AG04450 (cell line): ENCODE results near the gene CRHBP. TPM values are rescaled to one million over a fixed set of nuclear protein-coding genes. Genes with fewer than 3 reads are reported as not detected.
A peak's percentile ranks its signal among the peaks of the same experiment; 100 is the strongest.

Experiments
- CTCF ChIA-PET: fragments of 300-600, 350-600 bp; formaldehyde crosslinking; extraction: SDS; loops from one replicate; lab custom pipeline; 2022; ENCODE audit warnings: antibody characterized with exemption, inconsistent platforms; lab: Charles Lee
- POLR2A ChIA-PET: fragments of 350-600 bp; formaldehyde crosslinking; extraction: SDS; loops from one replicate; lab custom pipeline; 2021; ENCODE audit warnings: antibody characterized with exemption, inconsistent platforms; lab: Yijun Ruan, JAX
- DNase-seq: peaks from one replicate; pipeline ENCODE4 v3.0.0-alpha.2; 2011; ENCODE audit warnings: low read depth, low spot score
- H3K27ac ChIP-seq: one replicate; pipeline ENCODE4 v1.5.1; 2012; ENCODE audit warnings: low read depth, low read length, control low read depth
- H3K27me3 ChIP-seq: one replicate; pipeline ENCODE4 v1.6.0; 2012; ENCODE audit warnings: low read length; ENCODE audit not compliant: control insufficient read depth, insufficient read depth
- H3K4me3 ChIP-seq: 2 replicates; pipeline ENCODE4 v1.5.1; 2011; ENCODE audit warnings: mild to moderate bottlenecking, low read depth, low read length, control low read depth
- H3K9me3 ChIP-seq: 2 replicates; pipeline ENCODE4 v1.5.1; 2012; ENCODE audit warnings: low read length; ENCODE audit not compliant: control insufficient read depth, insufficient read depth
- polyA plus RNA-seq: library from polyadenylated mRNA; depleted of rRNA; stranded (reverse); fragments of >200 nt; gene quantifications from 2 replicates; pipeline ENCODE4 v1.2.3, GENCODE V29; 2011; rRNA removed
- small RNA-seq: library from RNA; depleted of rRNA; stranded (forward); fragments of <200 nt; gene quantifications from one replicate; pipeline ENCODE3, GENCODE V24; 2012; ENCODE audit warnings: low read depth; ENCODE audit not compliant: insufficient read length
- TF ChIP-seq, protein P1 (sequence below): IDR thresholded peaks from 2 replicates; pipeline ENCODE4 v1.5.1; 2011; ENCODE audit warnings: low read depth, low read length, control low read depth, inconsistent platforms

The CRHBP gene
- polyA plus RNA-seq, 1 experiment: 0.61 TPM

DNA sequence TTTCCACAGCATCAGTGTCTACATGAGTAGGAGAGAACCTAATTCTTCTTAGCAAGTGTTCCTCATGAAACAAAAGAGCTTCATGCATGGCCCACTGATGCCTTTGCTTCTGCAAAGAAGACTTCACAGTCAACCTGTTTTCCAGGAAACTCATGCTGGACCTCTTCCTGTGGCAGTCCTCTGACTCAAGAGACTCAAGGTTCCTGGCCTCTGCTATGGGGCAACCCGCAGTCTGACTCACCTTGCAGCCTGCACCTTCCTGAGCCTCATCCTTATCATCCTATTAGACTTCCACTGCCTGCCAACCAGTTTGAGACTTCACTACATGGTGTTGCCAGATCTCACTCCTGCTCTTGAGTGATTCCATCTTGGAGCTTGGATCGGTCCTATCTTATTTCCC is 59.8 kb downstream of the CRHBP start:
- Histone ChIP-seq H3K9me3 (no peaks in the 10 kb centered on the region), H3K27ac (no peak overlapping the region), H3K27me3 (peaks cover 2% of the 10 kb centered on the region), H3K4me3 (no peak overlapping the region)
- ChIA-PET CTCF (no interaction called here), POLR2A (no interaction called here)
- TF ChIP-seq, protein P1, sequence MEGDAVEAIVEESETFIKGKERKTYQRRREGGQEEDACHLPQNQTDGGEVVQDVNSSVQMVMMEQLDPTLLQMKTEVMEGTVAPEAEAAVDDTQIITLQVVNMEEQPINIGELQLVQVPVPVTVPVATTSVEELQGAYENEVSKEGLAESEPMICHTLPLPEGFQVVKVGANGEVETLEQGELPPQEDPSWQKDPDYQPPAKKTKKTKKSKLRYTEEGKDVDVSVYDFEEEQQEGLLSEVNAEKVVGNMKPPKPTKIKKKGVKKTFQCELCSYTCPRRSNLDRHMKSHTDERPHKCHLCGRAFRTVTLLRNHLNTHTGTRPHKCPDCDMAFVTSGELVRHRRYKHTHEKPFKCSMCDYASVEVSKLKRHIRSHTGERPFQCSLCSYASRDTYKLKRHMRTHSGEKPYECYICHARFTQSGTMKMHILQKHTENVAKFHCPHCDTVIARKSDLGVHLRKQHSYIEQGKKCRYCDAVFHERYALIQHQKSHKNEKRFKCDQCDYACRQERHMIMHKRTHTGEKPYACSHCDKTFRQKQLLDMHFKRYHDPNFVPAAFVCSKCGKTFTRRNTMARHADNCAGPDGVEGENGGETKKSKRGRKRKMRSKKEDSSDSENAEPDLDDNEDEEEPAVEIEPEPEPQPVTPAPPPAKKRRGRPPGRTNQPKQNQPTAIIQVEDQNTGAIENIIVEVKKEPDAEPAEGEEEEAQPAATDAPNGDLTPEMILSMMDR: no peak
- DNase-seq: no peak

DNA sequence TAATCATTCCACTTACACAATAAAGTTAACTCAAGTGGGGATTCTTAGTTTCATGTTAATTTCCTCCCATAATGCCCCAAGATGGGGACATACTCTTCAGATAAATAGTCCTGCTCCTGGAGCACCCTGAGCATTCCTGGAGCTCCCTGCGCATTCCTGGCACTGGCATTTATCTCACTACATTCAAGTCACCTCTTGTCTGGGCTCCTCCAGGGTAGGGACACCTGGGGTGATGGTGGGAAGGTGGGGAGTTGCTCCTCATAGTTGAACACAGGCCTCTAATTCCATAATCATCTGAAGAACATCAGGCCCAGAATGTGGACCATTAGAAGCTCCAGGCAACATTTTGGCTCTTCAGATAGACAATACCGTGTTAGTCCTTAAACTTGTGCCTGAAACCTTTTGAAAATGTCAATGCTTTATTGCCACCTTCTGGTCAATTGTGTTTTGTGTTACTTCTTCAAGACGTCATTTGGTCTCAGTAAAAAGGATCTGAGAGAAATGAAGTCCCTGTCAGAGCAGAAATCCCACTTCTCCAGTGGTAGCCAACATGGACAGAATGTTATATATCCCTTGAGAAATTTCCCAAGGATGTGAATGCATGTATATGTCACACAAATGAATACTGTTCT is 63.2 kb downstream of the CRHBP start:
- DNase-seq: peak; percentile 23
- no peak overlapping the region for H3K4me3 ChIP-seq
- H3K27me3 ChIP-seq: peaks cover 2% of the 10 kb centered on the region
- ChIA-PET CTCF (interaction anchor here (0.6 to 2.5 kb wide), 9 partner anchors 9 to 417 kb away, joined by 3 to 46 read pairs (median 5); partner anchors contain the start of gene AGGF1), POLR2A (no interaction called here)
- no peaks in the 10 kb centered on the region for H3K9me3 ChIP-seq
- no peak overlapping the region for H3K27ac ChIP-seq
- TF ChIP-seq, protein P1: peak; percentile 47

DNA sequence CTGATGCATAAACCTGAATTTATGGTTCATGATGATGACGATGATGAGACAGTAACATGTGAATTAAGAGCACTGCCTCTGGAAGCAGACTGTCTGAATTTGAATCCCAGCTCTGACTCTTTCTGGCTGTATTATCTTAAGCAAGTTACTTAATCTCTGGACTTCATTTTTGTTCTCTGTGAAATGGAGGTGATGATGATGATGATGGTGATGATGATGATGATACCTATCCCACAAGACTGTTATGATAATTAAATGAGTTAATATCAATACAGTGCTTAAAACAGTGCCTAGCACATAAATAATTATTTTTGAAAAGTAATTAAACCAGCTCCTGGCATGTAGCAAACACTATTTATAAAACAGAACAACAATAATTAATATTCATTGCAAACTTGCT is 64.1 kb downstream of the CRHBP start:
- TF ChIP-seq, protein P1: no peak
- no peaks in the 10 kb centered on the region for H3K9me3 ChIP-seq
- H3K27ac ChIP-seq: no peak overlapping the region
- DNase-seq: no peak
- ChIA-PET CTCF (interaction anchor here (0.6 to 2.5 kb wide), 8 partner anchors 10 to 417 kb away, joined by 3 to 46 read pairs (median 6); partner anchors contain the start of gene AGGF1), POLR2A (no interaction called here)
- H3K27me3 ChIP-seq: peaks cover 2% of the 10 kb centered on the region
- no peak overlapping the region for H3K4me3 ChIP-seq

DNA sequence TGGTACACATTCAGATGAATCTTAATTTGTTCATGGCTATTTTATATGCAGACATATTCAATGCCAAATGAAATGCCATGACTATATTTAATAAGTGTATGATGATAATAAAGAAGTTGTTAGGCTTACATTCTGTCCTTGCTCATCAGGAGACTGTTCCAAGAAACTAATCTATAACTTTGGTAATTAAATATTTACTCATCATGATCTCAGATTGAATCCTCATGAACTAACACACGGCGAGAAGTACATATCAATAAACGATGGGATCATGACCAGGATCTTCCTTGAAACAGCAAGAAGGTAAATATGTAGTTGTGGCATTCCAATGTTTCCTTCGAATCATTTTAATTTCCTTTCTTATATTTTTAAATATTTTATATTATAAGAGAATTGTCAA is 64.8 kb downstream of the CRHBP start:
- TF ChIP-seq, protein P1: no peak
- Histone ChIP-seq H3K9me3 (no peaks in the 10 kb centered on the region), H3K27me3 (peaks cover under 1% of the 10 kb centered on the region), H3K27ac (no peak overlapping the region), H3K4me3 (no peak overlapping the region)
- no peak for DNase-seq
- CTCF ChIA-PET: interaction anchor here (2.5 kb wide), 1 partner anchor 149 kb away, joined by 46 read pairs; no protein-coding TSS in a partner anchor
- POLR2A ChIA-PET: interaction anchor here (0.9 kb wide), 1 partner anchor 13 kb away, joined by 3 read pairs; no protein-coding TSS in a partner anchor

Small RNA genes lying within 50 kb of the gene (small RNA-seq; reads per million reads assigned to genes)
- not detected for gene RNU6ATAC36P

Other genes with a start within 250 kb of the CRHBP start
- gene F2R, start 236.9 kb upstream of the CRHBP start, polyA plus RNA-seq: 289 and 324 TPM in 2 replicates
- 11.0 and 11.4 TPM in 2 replicates for gene F2RL1, start 134.0 kb upstream of the CRHBP start, polyA plus RNA-seq
- gene S100Z, start 103.0 kb upstream of the CRHBP start, polyA plus RNA-seq: not detected in 2 replicates
- 13.4 and 22.8 TPM in 2 replicates for gene AGGF1, start 77.4 kb downstream of the CRHBP start, polyA plus RNA-seq
- gene ZBED3, start 134.2 kb downstream of the CRHBP start, polyA plus RNA-seq: 7.3 TPM in 2 replicates